ENCODE data around the gene PIEZO2.

Gene PIEZO2

DNA sequence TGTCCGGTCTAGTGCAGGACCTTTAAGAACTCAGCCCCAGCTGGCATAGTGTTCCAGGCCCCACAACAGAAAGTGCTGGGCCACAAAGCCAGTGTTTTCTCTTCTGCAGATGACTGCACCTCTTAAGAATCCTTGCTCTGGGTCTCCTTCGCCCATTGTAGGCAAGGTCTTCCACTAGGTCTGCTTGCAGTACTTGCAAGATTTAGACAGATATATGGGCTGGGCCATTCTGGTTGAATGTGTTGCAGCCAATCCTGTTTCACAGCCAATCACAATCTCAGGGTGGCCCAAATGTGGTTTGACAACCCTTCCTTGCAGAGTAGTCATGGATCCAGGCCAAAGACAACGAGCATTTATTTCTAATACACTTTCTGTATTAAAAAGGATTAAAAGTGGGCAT, 13.1 kb upstream of the PIEZO2 start:
- Mint-ChIP-seq H3K9me3 (peaks cover 2% of the 10 kb centered on the region), H3K4me1 (no peaks in the 10 kb centered on the region), H3K27me3 (peaks cover 2% of the 10 kb centered on the region), H3K36me3 (no peaks in the 10 kb centered on the region), H3K4me3 (no peak overlapping the region), H3K27ac (no peak overlapping the region)
- ATAC-seq (ENCODE audit: low read depth) (no peak), DNase-seq (ENCODE audit: low spot score in 2 of 2) (no peak)

DNA sequence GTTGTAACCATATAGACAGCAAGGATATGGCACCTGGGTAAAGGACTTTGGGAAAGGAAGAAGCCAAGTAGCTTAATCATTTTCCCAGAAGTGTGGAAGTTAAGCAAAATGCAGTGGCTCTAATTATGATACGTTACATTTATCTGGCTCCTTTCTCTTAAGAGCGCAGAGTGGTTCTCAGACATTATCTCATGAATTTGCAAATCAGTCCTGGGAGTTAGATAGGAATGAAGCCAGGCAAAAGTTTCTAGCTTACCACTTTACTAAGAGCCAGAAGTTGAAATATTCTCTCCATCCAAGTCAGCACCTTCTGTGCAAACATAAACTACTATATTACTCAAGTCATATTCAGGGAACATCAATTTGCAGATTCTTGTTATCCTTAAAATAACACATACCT, 10.9 kb upstream of the PIEZO2 start:
- ATAC-seq (ENCODE audit: low read depth) = no peak
- Mint-ChIP-seq H3K27me3 (no peaks in the 10 kb centered on the region), H3K27ac (no peak overlapping the region), H3K36me3 (no peaks in the 10 kb centered on the region), H3K4me1 (no peaks in the 10 kb centered on the region), H3K4me3 (no peak overlapping the region), H3K9me3 (no peaks in the 10 kb centered on the region)
- no peak for DNase-seq (ENCODE audit: low spot score in 2 of 2)

- Mint-ChIP-seq H3K27ac (no peak overlapping the region), H3K4me1 (no peaks in the 10 kb centered on the region), H3K4me3 (no peak overlapping the region), H3K27me3 (no peaks in the 10 kb centered on the region), H3K9me3 (no peaks in the 10 kb centered on the region), H3K36me3 (no peaks in the 10 kb centered on the region)
- no peak for DNase-seq (ENCODE audit: low spot score in 2 of 2)
- ATAC-seq (ENCODE audit: low read depth) = no peak
These were observed 10.5 kb upstream of the PIEZO2 start for GRCh38 chr18:11159844-11160243.

- H3K4me1 Mint-ChIP-seq = no peaks in the 10 kb centered on the region
- ATAC-seq (ENCODE audit: low read depth) = no peak
- H3K36me3 Mint-ChIP-seq = no peaks in the 10 kb centered on the region
These were observed 7.6 kb upstream of the PIEZO2 start for GRCh38 chr18:11156978-11157377.

GRCh38 chr18:11155034-11155759, 5.8 kb upstream of the PIEZO2 start:
- no peak overlapping the region for H3K4me3 Mint-ChIP-seq
- no peaks in the 10 kb centered on the region for H3K4me1 Mint-ChIP-seq
- ATAC-seq (ENCODE audit: low read depth) (no peak), DNase-seq (ENCODE audit: low spot score in 2 of 2) (no peak)
- H3K36me3 Mint-ChIP-seq = no peaks in the 10 kb centered on the region
- no peak overlapping the region for H3K27ac Mint-ChIP-seq
- H3K27me3 Mint-ChIP-seq = peaks cover 4% of the 10 kb centered on the region
- H3K9me3 Mint-ChIP-seq = no peaks in the 10 kb centered on the region

More at GRCh38 chr18:11156978-11157377, 7.6 kb upstream of the PIEZO2 start:
- Mint-ChIP-seq H3K9me3 (no peaks in the 10 kb centered on the region), H3K4me3 (no peak overlapping the region), H3K27ac (no peak overlapping the region), H3K27me3 (no peaks in the 10 kb centered on the region)
- no peak for DNase-seq (ENCODE audit: low spot score in 2 of 2)

GRCh38 chr18:11154368-11154989, 5.1 kb upstream of the PIEZO2 start:
- H3K4me3 Mint-ChIP-seq = no peak overlapping the region
- peaks cover 7% of the 10 kb centered on the region for H3K27me3 Mint-ChIP-seq
- no peaks in the 10 kb centered on the region for H3K36me3 Mint-ChIP-seq
- H3K27ac Mint-ChIP-seq = no peak overlapping the region
- ATAC-seq (ENCODE audit: low read depth) (no peak), DNase-seq (ENCODE audit: low spot score in 2 of 2) (no peak)
- no peaks in the 10 kb centered on the region for H3K4me1 Mint-ChIP-seq
- no peaks in the 10 kb centered on the region for H3K9me3 Mint-ChIP-seq

GRCh38 chr18:11153097-11153496, 3.7 kb upstream of the PIEZO2 start:
- ATAC-seq (ENCODE audit: low read depth) (no peak), DNase-seq (ENCODE audit: low spot score in 2 of 2) (no peak)
- Mint-ChIP-seq H3K27ac (no peak overlapping the region), H3K4me1 (no peaks in the 10 kb centered on the region), H3K27me3 (peaks cover 10% of the 10 kb centered on the region), H3K4me3 (no peak overlapping the region), H3K9me3 (no peaks in the 10 kb centered on the region), H3K36me3 (no peaks in the 10 kb centered on the region)

DNA sequence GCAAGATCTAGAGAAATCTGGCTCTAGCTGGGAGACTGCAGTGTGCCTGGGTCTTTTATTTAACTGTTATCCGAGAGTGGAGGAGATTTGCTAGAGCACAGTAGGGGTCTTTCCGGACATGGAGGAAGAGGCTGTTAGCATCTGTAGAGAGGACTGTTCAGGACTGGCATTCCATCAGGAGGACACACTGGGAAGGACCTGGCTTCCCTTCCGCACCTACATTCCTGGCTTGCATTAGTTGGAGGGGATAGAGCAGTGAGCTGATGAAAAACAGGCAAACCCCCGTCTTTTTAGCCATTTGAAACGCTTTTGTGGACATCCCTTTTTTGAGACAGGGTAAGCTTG, 874 bp upstream of the PIEZO2 start:
- H3K27ac Mint-ChIP-seq = no peak overlapping the region
- DNase-seq (ENCODE audit: low spot score in 2 of 2) (no peak), ATAC-seq (ENCODE audit: low read depth) (no peak)
- H3K4me1 Mint-ChIP-seq = no peaks in the 10 kb centered on the region
- H3K27me3 Mint-ChIP-seq = peaks cover 16% of the 10 kb centered on the region
- no peaks in the 10 kb centered on the region for H3K36me3 Mint-ChIP-seq
- H3K4me3 Mint-ChIP-seq = no peak overlapping the region
- no peaks in the 10 kb centered on the region for H3K9me3 Mint-ChIP-seq

- Mint-ChIP-seq H3K9me3 (no peaks in the 10 kb centered on the region), H3K4me1 (no peaks in the 10 kb centered on the region), H3K27me3 (peaks cover 16% of the 10 kb centered on the region), H3K36me3 (no peaks in the 10 kb centered on the region), H3K4me3 (no peak overlapping the region), H3K27ac (no peak overlapping the region)
- no peak for ATAC-seq (ENCODE audit: low read depth)
- DNase-seq (ENCODE audit: low spot score in 2 of 2) = no peak
These were observed 509 bp downstream of the PIEZO2 start for GRCh38 chr18:11148680-11149440.

GRCh38 chr18:11147962-11148679, 1.2 kb downstream of the PIEZO2 start:
- ATAC-seq (ENCODE audit: low read depth) = no peak
- no peak overlapping the region for H3K27ac Mint-ChIP-seq
- no peak for DNase-seq (ENCODE audit: low spot score in 2 of 2)
- H3K4me1 Mint-ChIP-seq = no peaks in the 10 kb centered on the region
- peaks cover 16% of the 10 kb centered on the region for H3K27me3 Mint-ChIP-seq
- H3K9me3 Mint-ChIP-seq = no peaks in the 10 kb centered on the region
- H3K36me3 Mint-ChIP-seq = no peaks in the 10 kb centered on the region
- no peak overlapping the region for H3K4me3 Mint-ChIP-seq

DNA sequence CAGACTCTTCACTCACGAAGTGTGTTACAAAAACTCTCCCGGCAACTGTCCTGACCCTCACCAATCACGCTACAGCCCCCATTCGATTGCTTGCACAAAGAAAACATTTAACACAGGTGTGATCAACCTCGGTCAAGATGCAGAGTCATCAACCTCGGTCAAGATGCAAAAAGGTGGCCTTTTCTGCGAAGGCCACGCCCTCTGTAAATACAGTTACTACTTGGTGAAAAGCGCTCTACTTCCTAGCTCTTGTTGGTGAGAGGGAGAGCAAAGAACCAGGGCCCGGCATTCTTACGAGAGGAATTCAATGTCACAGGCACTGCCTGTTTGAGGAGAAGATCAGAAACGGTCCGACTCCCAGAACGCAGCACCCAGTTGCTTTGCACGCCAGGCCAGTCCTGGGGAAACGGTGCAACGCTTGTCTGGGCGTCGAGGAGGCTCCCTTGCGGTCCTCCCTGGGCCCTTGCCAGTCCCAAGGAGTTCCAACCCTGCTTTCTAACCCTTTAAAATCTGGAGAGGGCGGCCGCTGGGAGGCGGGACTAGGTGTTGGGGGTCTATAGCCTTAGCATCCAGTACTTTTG, 1.9 kb downstream of the PIEZO2 start:
- Mint-ChIP-seq H3K4me1 (no peaks in the 10 kb centered on the region), H3K36me3 (no peaks in the 10 kb centered on the region), H3K27ac (no peak overlapping the region), H3K27me3 (peaks cover 16% of the 10 kb centered on the region), H3K9me3 (no peaks in the 10 kb centered on the region), H3K4me3 (no peak overlapping the region)
- no peak for DNase-seq (ENCODE audit: low spot score in 2 of 2)
- no peak for ATAC-seq (ENCODE audit: low read depth)

- peaks cover 16% of the 10 kb centered on the region for H3K27me3 Mint-ChIP-seq
- H3K4me1 Mint-ChIP-seq = no peaks in the 10 kb centered on the region
- no peaks in the 10 kb centered on the region for H3K36me3 Mint-ChIP-seq
- no peak overlapping the region for H3K27ac Mint-ChIP-seq
- DNase-seq (ENCODE audit: low spot score in 2 of 2) (no peak), ATAC-seq (ENCODE audit: low read depth) (no peak)
- H3K9me3 Mint-ChIP-seq = no peaks in the 10 kb centered on the region
- no peak overlapping the region for H3K4me3 Mint-ChIP-seq
These were observed 2.4 kb downstream of the PIEZO2 start for GRCh38 chr18:11146947-11147345.

DNA sequence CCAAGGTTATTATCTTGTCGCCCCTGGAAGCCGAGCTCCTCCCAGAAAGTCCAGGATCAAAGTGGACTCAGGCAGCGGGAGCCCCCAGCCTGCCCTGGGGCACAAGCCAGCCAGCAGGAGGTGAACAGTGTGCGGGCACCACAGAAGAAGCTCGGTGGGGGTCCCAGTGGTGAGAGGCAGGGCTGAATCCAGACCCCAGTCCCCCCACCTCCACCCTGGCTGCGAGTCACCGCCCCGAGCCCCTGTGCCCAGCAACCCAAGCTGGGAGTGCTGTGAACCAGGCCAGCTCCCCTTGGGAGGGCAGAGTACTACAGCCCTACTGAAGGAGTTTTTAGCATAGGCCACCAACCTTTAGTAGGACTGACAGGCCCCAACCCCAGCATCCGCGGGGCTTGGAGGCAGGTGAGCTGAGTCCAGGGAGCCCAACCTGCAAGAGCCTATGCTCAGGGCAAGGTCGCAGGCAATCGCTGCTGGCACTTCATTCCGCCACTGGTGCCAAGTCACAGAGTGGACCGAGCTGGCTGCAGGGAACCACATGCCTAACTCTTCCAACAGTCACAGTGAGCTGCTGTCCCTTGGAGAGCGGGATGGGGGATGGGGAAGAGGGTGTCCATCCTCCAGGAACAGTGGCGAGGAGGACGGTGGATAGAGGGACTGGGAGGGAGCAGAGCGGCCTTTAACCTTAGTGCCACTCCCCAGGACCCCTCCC, 3.0 kb downstream of the PIEZO2 start:
- Mint-ChIP-seq H3K4me3 (no peak overlapping the region), H3K4me1 (no peaks in the 10 kb centered on the region), H3K27ac (no peak overlapping the region), H3K9me3 (no peaks in the 10 kb centered on the region), H3K27me3 (peaks cover 14% of the 10 kb centered on the region), H3K36me3 (no peaks in the 10 kb centered on the region)
- no peak for DNase-seq (ENCODE audit: low spot score in 2 of 2)
- ATAC-seq (ENCODE audit: low read depth) = no peak
